Loucy (cell line): ENCODE results near the gene GNAZ.

ENCODE experiments used
- H2AFZ ChIP-seq: fragments of 200-600 bp; sonication (generic); 2 replicates; pipeline ENCODE4 v1.6.0; 2016; ENCODE audit warnings: antibody characterized with exemption, mild to moderate bottlenecking, low read length, moderate library complexity
- H3F3A ChIP-seq: fragments of 200-600 bp; 2 replicates; pipeline ENCODE4 v1.6.0; 2016; ENCODE audit warnings: antibody characterized with exemption, low read depth, mild to moderate bottlenecking
- H3K27me3 ChIP-seq: fragments of 200-600 bp; sonication (generic); 2 replicates; pipeline ENCODE4 v1.6.1; 2014; ENCODE audit warnings: low read length, mild to moderate bottlenecking; ENCODE audit not compliant: insufficient read depth, poor library complexity, severe bottlenecking
- H3K36me3 ChIP-seq: fragments of 200-600 bp; sonication (generic); 2 replicates; pipeline ENCODE4 v1.6.1; 2016; ENCODE audit warnings: low read length; ENCODE audit not compliant: insufficient read depth
- H3K4me1 ChIP-seq: fragments of 200-600 bp; sonication (generic); 2 replicates; pipeline ENCODE4 v1.5.1; 2014; ENCODE audit warnings: low read length, mild to moderate bottlenecking; ENCODE audit not compliant: insufficient read depth, poor library complexity, severe bottlenecking
- H3K4me2 ChIP-seq: fragments of 200-600 bp; sonication (generic); 2 replicates; pipeline ENCODE4 v1.6.0; 2014; ENCODE audit warnings: antibody characterized with exemption, low read length, low read depth, mild to moderate bottlenecking; ENCODE audit not compliant: poor library complexity, severe bottlenecking
- H3K4me3 ChIP-seq: fragments of 200-600 bp; sonication (generic); 2 replicates; pipeline ENCODE4 v1.5.1; 2014; ENCODE audit warnings: low read length, mild to moderate bottlenecking, mixed read lengths; ENCODE audit not compliant: poor library complexity, severe bottlenecking
- H3K79me2 ChIP-seq: fragments of 200-600 bp; sonication (generic); 2 replicates; pipeline ENCODE4 v1.6.1; 2014; ENCODE audit warnings: low read length; ENCODE audit not compliant: insufficient read depth
- H3K9ac ChIP-seq: fragments of 200-600 bp; sonication (generic); 2 replicates; pipeline ENCODE4 v1.6.0; 2014; ENCODE audit warnings: mild to moderate bottlenecking, low read depth, low read length, moderate library complexity; ENCODE audit not compliant: poor library complexity, severe bottlenecking
- H3K9me2 ChIP-seq: fragments of 200-600 bp; sonication (generic); replicated peaks from 2 replicates; pipeline ENCODE4 v1.6.1; 2016; ENCODE audit warnings: low read depth, low read length, mixed read lengths
- H3K9me3 ChIP-seq: fragments of 200-600 bp; sonication (generic); 2 replicates; pipeline ENCODE4 v1.6.1; 2014; ENCODE audit warnings: mild to moderate bottlenecking, antibody characterized with exemption, low read length, low read depth; ENCODE audit not compliant: insufficient read depth
- H4K20me1 ChIP-seq: fragments of 200-600 bp; sonication (generic); 2 replicates; pipeline ENCODE4 v1.6.0; 2014; ENCODE audit warnings: antibody characterized with exemption, low read length, mild to moderate bottlenecking; ENCODE audit not compliant: insufficient read depth, poor library complexity, severe bottlenecking
- EZH2phosphoT487 ChIP-seq: fragments of 200-600 bp; IDR thresholded peaks from 2 replicates; pipeline ENCODE4 v1.6.1; 2018; ENCODE audit warnings: antibody characterized with exemption, mild to moderate bottlenecking, moderate library complexity, borderline replicate concordance
- TF ChIP-seq, protein P1 (sequence below): fragments of 200-600 bp; sonication (generic); conservative IDR thresholded peaks from 2 replicates; pipeline ENCODE4 v1.5.1; 2014; ENCODE audit warnings: mild to moderate bottlenecking, antibody characterized with exemption, low read length

Gene GNAZ

GRCh38 chr22:23104187-23104971, 34.1 kb downstream of the GNAZ start:
- no peak overlapping the region for H3K9ac ChIP-seq
- no peaks in the 10 kb centered on the region for H3K4me1 ChIP-seq
- no peaks in the 10 kb centered on the region for H3F3A ChIP-seq
- no peaks in the 10 kb centered on the region for H3K79me2 ChIP-seq
- no peak overlapping the region for H3K4me3 ChIP-seq
- TF ChIP-seq EZH2phosphoT487 = no peak
- TF ChIP-seq, protein P1, sequence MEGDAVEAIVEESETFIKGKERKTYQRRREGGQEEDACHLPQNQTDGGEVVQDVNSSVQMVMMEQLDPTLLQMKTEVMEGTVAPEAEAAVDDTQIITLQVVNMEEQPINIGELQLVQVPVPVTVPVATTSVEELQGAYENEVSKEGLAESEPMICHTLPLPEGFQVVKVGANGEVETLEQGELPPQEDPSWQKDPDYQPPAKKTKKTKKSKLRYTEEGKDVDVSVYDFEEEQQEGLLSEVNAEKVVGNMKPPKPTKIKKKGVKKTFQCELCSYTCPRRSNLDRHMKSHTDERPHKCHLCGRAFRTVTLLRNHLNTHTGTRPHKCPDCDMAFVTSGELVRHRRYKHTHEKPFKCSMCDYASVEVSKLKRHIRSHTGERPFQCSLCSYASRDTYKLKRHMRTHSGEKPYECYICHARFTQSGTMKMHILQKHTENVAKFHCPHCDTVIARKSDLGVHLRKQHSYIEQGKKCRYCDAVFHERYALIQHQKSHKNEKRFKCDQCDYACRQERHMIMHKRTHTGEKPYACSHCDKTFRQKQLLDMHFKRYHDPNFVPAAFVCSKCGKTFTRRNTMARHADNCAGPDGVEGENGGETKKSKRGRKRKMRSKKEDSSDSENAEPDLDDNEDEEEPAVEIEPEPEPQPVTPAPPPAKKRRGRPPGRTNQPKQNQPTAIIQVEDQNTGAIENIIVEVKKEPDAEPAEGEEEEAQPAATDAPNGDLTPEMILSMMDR = no peak
- no peaks in the 10 kb centered on the region for H3K36me3 ChIP-seq
- H3K4me2 ChIP-seq = no peak overlapping the region
- no peaks in the 10 kb centered on the region for H4K20me1 ChIP-seq
- H3K9me2 ChIP-seq = no peaks in the 10 kb centered on the region
- no peaks in the 10 kb centered on the region for H3K27me3 ChIP-seq
- H3K9me3 ChIP-seq = no peaks in the 10 kb centered on the region
- no peak overlapping the region for H2AFZ ChIP-seq

- Histone ChIP-seq H3K9me2 (no peaks in the 10 kb centered on the region), H3F3A (no peaks in the 10 kb centered on the region), H3K4me3 (no peak overlapping the region), H3K9ac (no peak overlapping the region), H3K36me3 (no peaks in the 10 kb centered on the region), H3K9me3 (no peaks in the 10 kb centered on the region), H3K79me2 (no peaks in the 10 kb centered on the region), H4K20me1 (no peaks in the 10 kb centered on the region), H2AFZ (no peak overlapping the region), H3K27me3 (no peaks in the 10 kb centered on the region), H3K4me2 (no peak overlapping the region), H3K4me1 (no peaks in the 10 kb centered on the region)
- TF ChIP-seq EZH2phosphoT487 = no peak
- TF ChIP-seq, protein P1 = no peak
These were observed 35.0 kb downstream of the GNAZ start for GRCh38 chr22:23105304-23105703.

DNA sequence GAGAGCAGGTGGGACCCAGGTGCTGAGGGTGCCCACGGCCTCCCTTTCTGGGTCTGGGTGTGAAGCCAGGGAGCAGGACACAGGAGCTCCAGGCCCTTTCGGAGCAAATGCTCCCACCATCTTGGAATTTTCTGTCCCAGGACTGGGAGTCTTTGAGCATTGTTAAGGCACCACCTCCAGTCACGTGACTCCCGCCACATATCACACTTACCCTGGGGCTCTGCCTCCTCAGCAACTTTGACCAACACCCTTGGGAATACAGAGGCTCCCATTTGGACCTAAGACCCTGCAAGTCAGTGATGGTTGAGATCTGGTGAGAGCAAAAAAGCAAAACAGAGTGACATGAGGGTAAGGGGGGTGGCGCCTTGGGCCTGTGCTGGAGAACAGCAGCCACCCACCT, 35.6 kb downstream of the GNAZ start:
- H3F3A ChIP-seq = no peaks in the 10 kb centered on the region

More for the DNA sequence above, 35.6 kb downstream of the GNAZ start:
- Histone ChIP-seq H2AFZ (no peak overlapping the region), H3K4me2 (no peak overlapping the region), H3K9ac (no peak overlapping the region), H3K27me3 (no peaks in the 10 kb centered on the region), H3K4me1 (no peaks in the 10 kb centered on the region), H4K20me1 (no peaks in the 10 kb centered on the region), H3K9me2 (no peaks in the 10 kb centered on the region), H3K9me3 (no peaks in the 10 kb centered on the region), H3K79me2 (no peaks in the 10 kb centered on the region), H3K36me3 (no peaks in the 10 kb centered on the region), H3K4me3 (no peak overlapping the region)
- TF ChIP-seq, protein P1 = no peak
- TF ChIP-seq EZH2phosphoT487 = no peak
